ENCODE measurements around the gene NRL. TPM values are rescaled to one million over a fixed set of nuclear protein-coding genes. Genes with fewer than 3 reads are reported as not detected.
A peak's percentile ranks its signal among the peaks of the same experiment; 100 is the strongest.

NRL gene
- total and polyA plus RNA-seq, 2 donors: 0.85 to 2.9 TPM

DNA sequence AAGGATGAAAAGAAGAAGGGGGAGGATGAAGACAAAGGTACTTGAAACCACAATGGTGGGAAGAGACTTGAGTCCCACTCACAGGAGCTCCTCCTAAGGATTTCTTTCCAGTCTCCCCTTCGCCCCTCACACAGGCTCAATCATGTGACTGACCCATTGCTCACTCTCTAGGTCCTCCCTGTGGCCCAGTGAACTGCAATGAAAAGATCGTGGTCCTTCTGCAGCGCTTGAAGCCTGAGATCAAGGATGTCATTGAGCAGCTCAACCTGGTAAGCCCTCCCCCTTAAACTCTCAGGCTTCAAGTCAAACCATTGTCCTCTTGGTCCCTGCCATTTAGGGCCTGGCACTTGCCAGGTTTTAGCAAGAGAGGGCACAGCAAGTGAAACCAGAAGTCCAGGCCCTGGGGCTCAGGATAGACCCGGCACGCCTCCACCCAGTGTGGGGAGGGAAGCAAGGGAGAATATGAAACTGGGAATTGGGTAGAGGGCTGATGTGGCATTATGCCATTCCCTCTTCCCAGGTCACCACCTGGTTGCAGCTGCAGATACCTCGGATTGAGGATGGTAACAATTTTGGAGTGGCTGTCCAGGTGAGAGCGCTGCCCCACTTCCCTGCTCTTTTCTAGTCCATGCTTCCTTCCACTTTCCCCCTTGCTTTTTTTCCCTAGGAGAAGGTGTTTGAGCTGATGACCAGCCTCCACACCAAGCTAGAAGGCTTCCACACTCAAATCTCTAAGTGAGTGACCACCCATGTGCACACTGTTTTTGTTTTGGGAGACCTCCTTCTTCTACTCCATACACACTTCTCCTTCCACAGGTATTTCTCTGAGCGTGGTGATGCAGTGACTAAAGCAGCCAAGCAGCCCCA, 23.0 kb upstream of the NRL start:
- peaks cover 1% of the 10 kb centered on the region for H3K36me3 ChIP-seq (ENCODE audit: insufficient read depth)
- no peak overlapping the region for H3K27ac ChIP-seq (ENCODE audit: low read depth)
- no peak for DNase-seq (ENCODE audit: extremely low spot score)
- no peaks in the 10 kb centered on the region for H3K4me1 ChIP-seq (ENCODE audit: insufficient read depth)
- 86% methylated on average over 8 of the region's 8 CpGs for WGBS
- no peak overlapping the region for H3K4me3 ChIP-seq (ENCODE audit: low read depth, low read length)

DNA sequence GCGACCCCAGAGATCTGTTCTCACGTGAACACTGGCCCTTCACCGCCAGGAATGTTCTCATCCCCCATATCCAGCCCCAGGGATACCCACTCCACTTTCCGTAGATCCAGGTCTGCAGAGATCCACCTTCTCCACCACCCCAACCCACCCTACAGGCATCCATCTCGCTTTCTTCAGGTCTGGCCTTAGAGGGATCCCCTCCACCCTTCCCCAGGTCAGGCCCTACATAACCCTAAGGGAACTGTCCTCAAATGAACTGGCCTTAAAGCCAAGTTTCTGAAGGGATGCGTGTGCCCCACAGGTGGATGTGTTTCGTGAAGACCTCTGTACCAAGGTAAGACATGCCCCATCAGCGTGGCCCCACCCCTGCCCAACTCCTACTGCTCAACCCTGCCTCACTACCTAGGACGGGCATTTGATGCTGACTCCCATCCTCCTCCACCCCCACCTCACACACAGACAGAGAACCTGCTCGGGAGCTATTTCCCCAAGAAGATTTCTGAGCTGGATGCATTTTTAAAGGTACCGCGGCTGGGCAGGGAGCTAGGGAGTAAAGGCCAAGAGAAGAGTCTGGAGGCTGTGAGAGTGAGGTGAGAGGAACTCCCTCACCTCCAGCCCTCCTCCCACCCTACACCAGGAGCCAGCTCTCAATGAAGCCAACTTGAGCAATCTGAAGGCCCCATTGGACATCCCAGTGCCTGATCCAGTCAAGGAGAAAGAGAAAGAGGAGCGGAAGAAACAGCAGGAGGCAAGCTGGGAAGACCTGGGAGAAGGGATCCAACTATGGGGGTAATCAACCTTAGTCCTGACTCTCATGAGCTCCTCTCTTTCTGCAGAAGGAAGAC, 22.2 kb upstream of the NRL start:
- Histone ChIP-seq H3K4me3 (ENCODE audit: low read depth, low read length) (peak overlapping the region; percentile 95), H3K27ac (ENCODE audit: low read depth) (peak overlapping the region; percentile 81), H3K36me3 (ENCODE audit: insufficient read depth) (peaks cover 1% of the 10 kb centered on the region), H3K4me1 (ENCODE audit: insufficient read depth) (no peaks in the 10 kb centered on the region)
- no peak for DNase-seq (ENCODE audit: extremely low spot score)
- 39% methylated on average over 13 of the region's 13 CpGs for WGBS

DNA sequence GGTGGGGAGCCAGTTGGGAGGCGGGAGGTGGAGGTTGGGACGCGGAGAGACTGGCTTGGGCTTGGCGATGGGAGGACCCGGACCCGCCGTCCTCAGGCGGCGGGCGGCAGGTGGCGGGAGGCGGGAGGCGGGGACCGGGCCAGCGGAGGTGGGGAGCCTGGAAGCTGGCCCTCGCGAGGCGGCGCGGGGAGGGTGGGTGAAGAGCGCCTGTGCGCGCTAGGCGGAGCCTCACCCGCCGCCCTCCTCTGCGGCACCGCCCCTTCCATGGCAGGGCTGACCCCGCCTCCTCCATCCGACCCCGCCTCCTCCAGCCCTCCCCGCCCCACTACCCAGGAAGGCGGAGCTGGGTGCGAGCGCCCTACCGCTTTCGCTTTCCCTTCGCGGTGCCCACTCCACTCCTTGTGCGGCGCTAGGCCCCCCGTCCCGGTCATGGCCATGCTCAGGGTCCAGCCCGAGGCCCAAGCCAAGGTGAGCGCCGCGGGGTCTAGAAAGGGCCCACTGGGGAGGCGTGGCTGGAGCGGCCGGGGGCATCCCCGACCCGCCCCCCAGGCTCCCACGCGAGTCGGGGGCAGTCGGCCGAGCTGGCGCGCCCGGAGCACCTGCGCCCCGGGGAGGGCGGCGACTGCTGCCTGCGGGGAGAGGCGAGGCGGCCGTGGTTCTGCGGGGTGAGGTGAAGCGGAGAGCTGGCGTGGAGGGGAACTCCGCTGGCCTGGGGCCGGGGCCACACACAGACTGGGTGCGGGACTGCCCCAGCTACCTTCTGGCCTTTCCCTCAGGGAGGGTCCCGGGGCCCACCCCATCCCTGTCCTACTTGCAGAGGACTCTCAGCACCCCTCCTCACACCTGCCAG, 21.3 kb upstream of the NRL start, which contains the start of gene PSME1:
Gene PSME1, plus strand, starts transcription at position 361 of the 850 bp plus-strand sequence. Its CDS starts 69 bp downstream, at position 430.
- H3K36me3 ChIP-seq (ENCODE audit: insufficient read depth): peaks cover 1% of the 10 kb centered on the region
- peak within 1 kb of the TSS; percentile 81 for H3K27ac ChIP-seq (ENCODE audit: low read depth)
- no peaks in the 10 kb centered on the region for H3K4me1 ChIP-seq (ENCODE audit: insufficient read depth)
- DNase-seq (ENCODE audit: extremely low spot score): peak; percentile 64
- WGBS: under 1% methylated on average over 75 of the region's 75 CpGs
- H3K4me3 ChIP-seq (ENCODE audit: low read depth, low read length): peak within 1 kb of the TSS; percentile 95

DNA sequence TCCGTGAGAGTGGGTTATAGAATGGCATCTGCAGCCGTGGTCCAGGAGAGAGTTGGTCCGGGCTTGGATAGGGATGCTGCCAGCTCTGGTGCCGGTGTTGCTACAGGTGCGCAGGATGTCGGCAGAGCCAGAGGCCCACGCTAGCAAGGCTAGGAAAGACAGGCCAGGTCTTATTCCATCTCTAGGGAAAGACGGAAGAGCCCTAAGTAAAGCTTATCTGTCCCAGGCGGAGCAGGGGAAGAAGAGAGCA, 20.8 kb upstream of the NRL start:
- Histone ChIP-seq H3K36me3 (ENCODE audit: insufficient read depth) (peaks cover 1% of the 10 kb centered on the region), H3K4me3 (ENCODE audit: low read depth, low read length) (peak overlapping the region; percentile 95), H3K27ac (ENCODE audit: low read depth) (peak overlapping the region; percentile 77), H3K4me1 (ENCODE audit: insufficient read depth) (no peaks in the 10 kb centered on the region)
- DNase-seq (ENCODE audit: extremely low spot score): no peak
- WGBS: 5% methylated on average over 9 of the region's 9 CpGs

DNA sequence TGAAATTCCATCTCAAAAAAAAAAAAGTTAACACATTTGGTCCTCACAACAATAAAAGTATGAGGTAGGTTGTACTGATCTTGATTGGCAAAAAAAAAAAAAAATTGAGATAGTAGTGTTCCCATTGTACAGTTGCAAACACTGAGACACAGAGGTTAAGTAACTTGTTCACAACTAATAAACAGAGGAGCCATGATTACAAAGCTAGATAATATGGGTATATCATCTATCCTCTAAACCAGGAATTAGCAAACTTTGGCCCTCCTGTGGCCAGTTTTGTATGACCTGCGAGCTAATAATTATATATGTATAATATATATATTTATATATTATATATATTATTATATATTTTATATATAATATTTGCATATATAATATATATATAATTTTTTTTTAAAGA, 19.0 kb upstream of the NRL start:
- peaks cover 1% of the 10 kb centered on the region for H3K36me3 ChIP-seq (ENCODE audit: insufficient read depth)
- no peak overlapping the region for H3K27ac ChIP-seq (ENCODE audit: low read depth)
- no peak for DNase-seq (ENCODE audit: extremely low spot score)
- H3K4me3 ChIP-seq (ENCODE audit: low read depth, low read length): no peak overlapping the region
- H3K4me1 ChIP-seq (ENCODE audit: insufficient read depth): no peaks in the 10 kb centered on the region
- WGBS: 89% methylated on average over 1 of the region's 1 CpG

DNA sequence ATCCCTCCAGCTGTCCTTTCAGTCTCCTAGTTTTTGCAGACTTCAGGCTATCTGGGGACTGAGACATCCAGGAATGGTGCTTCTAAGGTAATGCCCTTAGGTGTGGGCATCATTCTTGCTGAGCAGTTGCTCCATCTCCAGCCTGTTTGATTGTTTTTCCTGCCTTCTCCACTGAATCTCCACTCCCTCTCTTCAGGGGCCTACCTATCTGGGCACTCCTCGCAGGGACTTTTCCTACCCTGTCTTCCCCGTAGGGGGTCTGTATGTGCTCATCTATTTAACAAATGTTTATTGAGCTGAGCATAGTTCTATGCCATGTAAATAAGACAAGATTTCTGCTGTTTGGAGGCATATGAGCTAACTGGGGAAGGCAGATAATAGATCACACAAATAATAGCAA, 18.2 kb upstream of the NRL start:
- no peak for DNase-seq (ENCODE audit: extremely low spot score)
- Histone ChIP-seq H3K36me3 (ENCODE audit: insufficient read depth) (no peaks in the 10 kb centered on the region), H3K27ac (ENCODE audit: low read depth) (no peak overlapping the region), H3K4me3 (ENCODE audit: low read depth, low read length) (no peak overlapping the region), H3K4me1 (ENCODE audit: insufficient read depth) (no peaks in the 10 kb centered on the region)
- 95% methylated on average over 2 of the region's 2 CpGs for WGBS

DNA sequence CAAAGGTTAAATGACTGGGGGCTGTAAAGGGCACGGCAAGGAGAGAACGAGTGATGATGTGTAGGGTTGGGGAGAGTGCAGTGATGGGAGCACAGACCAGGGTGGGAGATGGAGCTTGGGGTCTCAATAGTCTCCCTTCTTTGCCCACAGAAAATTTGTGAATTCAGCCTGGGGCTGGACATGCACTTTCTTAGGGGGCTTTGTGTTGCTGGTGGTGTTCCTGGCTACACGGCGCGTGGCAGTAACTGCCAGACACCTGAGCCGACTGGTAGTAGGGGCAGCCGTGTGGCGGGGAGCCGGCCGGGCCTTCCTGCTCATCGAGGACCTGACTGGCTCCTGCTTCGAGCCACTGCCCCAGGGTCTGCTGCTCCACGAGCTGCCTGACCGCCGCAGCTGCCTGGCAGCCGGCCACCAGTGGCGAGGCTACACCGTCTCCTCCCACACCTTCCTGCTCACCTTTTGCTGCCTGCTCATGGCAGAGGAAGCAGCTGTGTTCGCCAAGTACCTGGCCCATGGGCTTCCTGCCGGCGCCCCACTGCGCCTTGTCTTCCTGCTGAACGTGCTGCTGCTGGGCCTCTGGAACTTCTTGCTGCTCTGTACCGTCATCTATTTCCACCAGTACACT, 17.4 kb upstream of the NRL start:
- Histone ChIP-seq H3K4me3 (ENCODE audit: low read depth, low read length) (no peak overlapping the region), H3K4me1 (ENCODE audit: insufficient read depth) (no peaks in the 10 kb centered on the region), H3K27ac (ENCODE audit: low read depth) (no peak overlapping the region), H3K36me3 (ENCODE audit: insufficient read depth) (no peaks in the 10 kb centered on the region)
- WGBS: 72% methylated on average over 24 of the region's 24 CpGs
- DNase-seq (ENCODE audit: extremely low spot score): no peak

DNA sequence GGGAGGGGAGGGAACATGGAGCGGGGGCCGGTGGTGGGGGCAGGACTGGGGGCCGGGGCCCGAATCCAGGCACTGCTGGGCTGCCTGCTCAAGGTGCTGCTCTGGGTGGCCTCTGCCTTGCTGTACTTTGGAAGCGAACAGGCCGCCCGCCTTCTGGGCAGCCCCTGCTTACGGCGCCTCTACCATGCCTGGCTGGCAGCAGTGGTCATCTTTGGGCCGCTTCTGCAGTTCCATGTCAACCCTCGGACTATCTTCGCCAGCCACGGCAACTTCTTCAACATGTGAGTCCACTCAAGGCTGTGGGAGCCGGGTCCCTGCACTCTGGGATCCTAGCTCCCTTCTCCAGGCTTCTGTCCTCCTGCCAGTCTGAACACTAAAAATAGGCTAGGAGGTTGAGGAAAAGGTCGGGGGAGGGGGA, 16.8 kb upstream of the NRL start:
- DNase-seq (ENCODE audit: extremely low spot score): no peak
- Histone ChIP-seq H3K4me3 (ENCODE audit: low read depth, low read length) (no peak overlapping the region), H3K4me1 (ENCODE audit: insufficient read depth) (no peaks in the 10 kb centered on the region), H3K36me3 (ENCODE audit: insufficient read depth) (no peaks in the 10 kb centered on the region), H3K27ac (ENCODE audit: low read depth) (no peak overlapping the region)
- WGBS: 63% methylated on average over 15 of the region's 15 CpGs

DNA sequence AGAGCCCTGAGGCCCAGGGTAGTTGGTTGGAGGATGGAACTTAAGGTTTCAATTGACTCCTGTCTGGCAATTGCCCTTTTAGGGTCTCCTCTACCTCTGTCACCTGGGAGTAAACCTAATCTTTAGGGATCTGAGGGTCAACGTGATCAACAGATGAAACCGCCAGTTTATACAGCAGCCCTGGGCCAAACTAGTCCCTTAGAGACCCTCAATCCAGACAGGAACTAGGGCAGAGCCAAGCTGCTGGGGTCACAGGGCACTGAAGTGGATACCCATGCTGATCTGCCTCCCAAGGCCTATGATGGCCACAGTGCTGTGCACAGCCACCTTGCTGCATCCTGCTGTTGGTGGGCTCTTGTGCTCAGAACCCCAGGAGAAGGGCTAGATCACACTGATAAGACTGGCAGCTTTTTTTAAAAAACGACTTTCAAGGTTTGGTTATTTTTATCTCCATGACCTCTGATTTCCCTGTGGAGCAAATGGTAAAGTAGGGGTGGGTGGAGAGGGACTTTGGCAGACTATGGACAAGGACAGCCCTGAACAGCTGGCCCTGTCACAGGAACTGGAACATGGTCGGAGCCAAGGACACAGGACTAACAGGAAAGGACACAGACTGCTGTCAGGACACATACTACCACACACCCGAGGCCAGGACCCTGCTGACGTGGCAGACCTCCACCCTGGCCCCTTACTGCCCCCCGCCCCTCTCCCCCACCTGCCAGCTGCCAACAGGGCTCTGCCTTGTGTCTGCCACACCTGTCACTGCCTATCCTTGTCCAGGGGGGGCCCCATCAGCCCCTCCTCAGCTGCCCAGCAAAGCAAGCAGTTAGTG, 16.2 kb upstream of the NRL start:
- Histone ChIP-seq H3K4me3 (ENCODE audit: low read depth, low read length) (no peak overlapping the region), H3K4me1 (ENCODE audit: insufficient read depth) (no peaks in the 10 kb centered on the region), H3K36me3 (ENCODE audit: insufficient read depth) (no peaks in the 10 kb centered on the region), H3K27ac (ENCODE audit: low read depth) (no peak overlapping the region)
- 48% methylated on average over 7 of the region's 7 CpGs for WGBS
- no peak for DNase-seq (ENCODE audit: extremely low spot score)

DNA sequence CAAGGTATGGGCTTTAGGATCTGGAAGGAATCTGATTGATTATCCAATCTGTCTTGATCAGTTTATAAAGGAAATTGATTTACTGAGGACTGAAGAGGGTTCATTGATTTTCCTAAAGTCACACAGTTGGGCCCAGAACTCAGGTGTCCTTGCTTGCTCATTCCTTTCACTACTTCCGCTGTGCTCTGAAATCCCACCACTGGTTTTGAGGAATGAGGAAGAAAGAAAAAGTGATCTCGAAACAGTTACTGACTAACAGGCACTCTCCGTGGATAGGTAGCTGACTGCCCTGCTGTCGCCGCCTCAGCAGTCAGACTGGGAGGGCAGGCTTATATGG, 15.6 kb upstream of the NRL start, which contains the start of gene FITM1:
Gene FITM1, plus strand, starts transcription at position 280 of the 337 bp plus-strand sequence. CDS start 905 bp downstream, outside the sequence.
- no peak for DNase-seq (ENCODE audit: extremely low spot score)

DNA sequence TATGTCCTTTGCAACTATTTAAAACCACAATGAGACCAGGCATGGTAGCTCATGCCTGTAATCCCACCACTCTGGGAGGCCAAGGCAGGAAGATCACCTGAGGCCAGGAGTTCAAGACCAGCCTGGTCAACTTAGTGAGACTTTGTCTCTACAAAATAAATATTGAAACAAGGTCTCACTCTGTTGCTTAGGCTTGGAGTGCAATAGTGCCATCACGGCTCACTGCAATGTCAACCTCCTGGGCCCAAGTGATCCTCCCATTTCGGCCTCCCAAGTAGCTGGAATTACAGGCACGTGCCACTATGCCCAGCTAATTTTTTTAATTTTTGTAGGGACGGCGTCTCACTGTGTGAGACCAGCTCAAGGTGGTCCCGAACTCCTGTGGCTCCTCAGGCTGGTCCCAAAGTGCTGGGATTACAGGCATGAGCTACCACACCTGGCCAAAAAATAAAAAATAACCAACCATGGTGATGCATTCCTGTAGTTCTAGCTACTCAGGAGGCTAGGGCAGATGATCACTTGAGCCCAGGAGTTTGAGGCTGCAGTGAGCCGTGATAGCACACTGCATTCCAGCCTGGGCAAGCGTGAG, 14.8 kb upstream of the NRL start:
- Histone ChIP-seq H3K4me3 (ENCODE audit: low read depth, low read length) (no peak overlapping the region), H3K4me1 (ENCODE audit: insufficient read depth) (no peaks in the 10 kb centered on the region), H3K36me3 (ENCODE audit: insufficient read depth) (no peaks in the 10 kb centered on the region), H3K27ac (ENCODE audit: low read depth) (no peak overlapping the region)
- 95% methylated on average over 8 of the region's 8 CpGs for WGBS
- no peak for DNase-seq (ENCODE audit: extremely low spot score)

More for the DNA sequence above, 15.6 kb upstream of the NRL start, which contains the start of gene FITM1:
- 90% methylated on average over 5 of the region's 5 CpGs for WGBS
- no peak within 1 kb of the TSS for H3K4me3 ChIP-seq (ENCODE audit: low read depth, low read length)
- no peaks in the 10 kb centered on the region for H3K4me1 ChIP-seq (ENCODE audit: insufficient read depth)
- H3K36me3 ChIP-seq (ENCODE audit: insufficient read depth): no peaks in the 10 kb centered on the region
- H3K27ac ChIP-seq (ENCODE audit: low read depth): no peak within 1 kb of the TSS

DNA sequence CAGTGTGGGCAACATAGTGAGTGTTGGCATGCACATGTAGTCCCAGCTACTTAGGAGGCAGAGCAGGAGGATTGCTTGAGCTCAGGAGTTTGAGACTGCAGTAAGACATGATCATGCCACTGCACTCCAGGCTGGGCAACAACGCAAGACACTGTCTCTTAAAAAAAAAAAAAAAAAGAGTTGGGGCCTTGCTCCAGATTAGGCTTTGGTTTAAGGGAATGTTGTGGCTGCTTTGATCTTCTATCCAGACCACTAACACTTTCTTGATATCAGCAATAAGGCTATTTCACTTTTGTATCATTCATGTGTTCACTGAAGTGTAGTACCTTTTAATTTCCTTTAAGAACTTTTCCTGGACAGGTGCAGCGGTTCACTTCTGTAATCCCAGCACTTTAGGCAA, 12.9 kb upstream of the NRL start:
- 89% methylated on average over 2 of the region's 2 CpGs for WGBS
- no peak for DNase-seq (ENCODE audit: extremely low spot score)
- H3K4me3 ChIP-seq (ENCODE audit: low read depth, low read length): no peak overlapping the region
- H3K36me3 ChIP-seq (ENCODE audit: insufficient read depth): peaks cover 2% of the 10 kb centered on the region
- no peaks in the 10 kb centered on the region for H3K4me1 ChIP-seq (ENCODE audit: insufficient read depth)
- no peak overlapping the region for H3K27ac ChIP-seq (ENCODE audit: low read depth)

Measured in urinary bladder (tissue), 4 donors.